ENCODE results near the gene EFNA2. TPM values are rescaled to one million over a fixed set of nuclear protein-coding genes. Genes with fewer than 3 reads are reported as not detected.
"Not testable (repeated sequence)": the region's sequence is repeated elsewhere in the genome, so short reads cannot be mapped to it uniquely, and the experiment has no call there.

The EFNA2 gene
- total RNA-seq, 4 donors from 2014 or later, result not detected

GRCh38 chr19:1316466-1316865, 30.8 kb downstream of the EFNA2 start:
- Histone ChIP-seq H3K27ac (no peak overlapping the region), H3K36me3 (no peaks in the 10 kb centered on the region), H3K4me3 (no peak overlapping the region), H3K27me3 (peaks cover 0 to 98% (median 11%) of the 10 kb centered on the region in 4 donors), H3K9me3 (no peaks in the 10 kb centered on the region), H3K4me1 (peaks cover 8 to 35% (median 18%) of the 10 kb centered on the region in 3 donors)
- whole genome bisulfite sequencing, 2 donors, result 67 to 80% methylated on average over 1 of the region's 13 CpGs
- DNase-seq, result no peak
- intact Hi-C loops (cut with DNase I), result no loop called here
- TF ChIP-seq CTCF (IDR thresholded peaks at IDR 0.05) (no peak), POLR2A (IDR thresholded peaks at IDR 0.05) (no peak)

- DNase-seq, result no peak
- Histone ChIP-seq H3K4me3 (no peak overlapping the region), H3K27ac (no peak overlapping the region), H3K4me1 (peaks cover 8 to 35% (median 18%) of the 10 kb centered on the region in 3 donors), H3K36me3 (no peaks in the 10 kb centered on the region), H3K9me3 (no peaks in the 10 kb centered on the region), H3K27me3 (peaks cover 0 to 98% (median 11%) of the 10 kb centered on the region in 4 donors)
- intact Hi-C loops (cut with DNase I), result no loop called here
- 65 to 70% methylated on average over 14 to 15 of the region's 17 CpGs for WGBS, 2 donors
- no peak for TF ChIP-seq CTCF (IDR thresholded peaks at IDR 0.05)
- no peak for TF ChIP-seq POLR2A (IDR thresholded peaks at IDR 0.05)
These were observed 31.8 kb downstream of the EFNA2 start for GRCh38 chr19:1317274-1318003.

GRCh38 chr19:1318678-1319471, 33.2 kb downstream of the EFNA2 start:
- Histone ChIP-seq H3K4me3 (no peak overlapping the region), H3K36me3 (no peaks in the 10 kb centered on the region), H3K4me1 (peaks cover 8 to 27% (median 10%) of the 10 kb centered on the region in 3 donors), H3K27ac (no peak overlapping the region), H3K27me3 (peaks cover 0 to 98% (median 11%) of the 10 kb centered on the region in 4 donors), H3K9me3 (no peaks in the 10 kb centered on the region)
- DNase-seq, result no peak
- 34 to 38% methylated on average over 9 to 16 of the region's 46 CpGs for WGBS, 2 donors
- intact Hi-C loops (cut with DNase I), result no loop called here
- TF ChIP-seq CTCF (IDR thresholded peaks at IDR 0.05) (no peak), POLR2A (IDR thresholded peaks at IDR 0.05) (no peak)

GRCh38 chr19:1320282-1320650, 34.6 kb downstream of the EFNA2 start:
- H3K4me3 ChIP-seq; H3K27ac ChIP-seq; DNase-seq; H3K9me3 ChIP-seq; intact Hi-C loops (cut with DNase I); H3K36me3 ChIP-seq: not testable (repeated sequence)
- H3K27me3 ChIP-seq, result peaks cover 0 to 98% (median 12%) of the 10 kb centered on the region in 4 donors
- peaks cover 13 to 24% (median 14%) of the 10 kb centered on the region in 3 donors for H3K4me1 ChIP-seq
- WGBS, 2 donors, result 96% methylated on average over 3 of the region's 3 CpGs; no CpG with 5 or more reads in 1 of the 2 donors

- H3K4me1 ChIP-seq, result peaks cover 4 to 20% (median 11%) of the 10 kb centered on the region in 3 donors
- no peak overlapping the region for H3K27ac ChIP-seq
- no peak for DNase-seq
- H3K9me3 ChIP-seq, result no peaks in the 10 kb centered on the region
- peaks cover 0 to 94% (median 8%) of the 10 kb centered on the region in 4 donors for H3K27me3 ChIP-seq
- no peak overlapping the region for H3K4me3 ChIP-seq
- no peak for TF ChIP-seq CTCF (IDR thresholded peaks at IDR 0.05)
- TF ChIP-seq POLR2A (IDR thresholded peaks at IDR 0.05), result no peak
- intact Hi-C loops (cut with DNase I), result no loop called here
- H3K36me3 ChIP-seq, result no peaks in the 10 kb centered on the region
- WGBS, 2 donors, result 20 to 33% methylated on average over 1 to 2 of the region's 9 CpGs
These were observed 35.9 kb downstream of the EFNA2 start for GRCh38 chr19:1321539-1321938.

All from esophagus squamous epithelium (tissue), 5 donors.